Activated naive CD4-positive, alpha-beta T cell treated with anti-CD3 and anti-CD28 coated beads, Interleukin-2, amount 50 U/mL, for 24 hours (primary cell): ENCODE data around the gene RIMS1.
"Not testable (repeated sequence)": the region's sequence is repeated elsewhere in the genome, so short reads cannot be mapped to it uniquely, and the experiment has no call there.

Source experiments
- H3K27ac Mint-ChIP-seq: one replicate; pipeline ENCODE4 v1.8.0; 2021; ENCODE audit warnings: mild to moderate bottlenecking, mixed read lengths
- H3K27me3 Mint-ChIP-seq: one replicate; pipeline ENCODE4 v1.8.0; 2021; ENCODE audit warnings: mixed read lengths
- H3K36me3 Mint-ChIP-seq: one replicate; pipeline ENCODE4 v1.8.0; 2021; ENCODE audit warnings: mixed read lengths
- H3K4me1 Mint-ChIP-seq: one replicate; pipeline ENCODE4 v1.8.0; 2021; ENCODE audit warnings: mixed read lengths
- H3K4me3 Mint-ChIP-seq: one replicate; pipeline ENCODE4 v1.8.0; 2021; ENCODE audit warnings: mild to moderate bottlenecking, mixed read lengths
- H3K9me3 Mint-ChIP-seq: one replicate; pipeline ENCODE4 v1.8.0; 2021; ENCODE audit warnings: mixed read lengths

RIMS1 gene

GRCh38 chr6:71929047-71929446 is 42.7 kb downstream of the RIMS1 start:
- no peaks in the 10 kb centered on the region for H3K27me3 Mint-ChIP-seq
- H3K36me3 Mint-ChIP-seq, result no peaks in the 10 kb centered on the region
- no peak overlapping the region for H3K4me3 Mint-ChIP-seq
- peaks cover 7% of the 10 kb centered on the region for H3K9me3 Mint-ChIP-seq
- no peak overlapping the region for H3K27ac Mint-ChIP-seq
- no peaks in the 10 kb centered on the region for H3K4me1 Mint-ChIP-seq

- H3K9me3 Mint-ChIP-seq, result peaks cover 7% of the 10 kb centered on the region
- no peaks in the 10 kb centered on the region for H3K4me1 Mint-ChIP-seq
- no peak overlapping the region for H3K4me3 Mint-ChIP-seq
- no peaks in the 10 kb centered on the region for H3K36me3 Mint-ChIP-seq
- no peaks in the 10 kb centered on the region for H3K27me3 Mint-ChIP-seq
- H3K27ac Mint-ChIP-seq, result no peak overlapping the region
Measured at GRCh38 chr6:71933881-71934280, 47.5 kb downstream of the RIMS1 start.

GRCh38 chr6:71965404-71965803 is 79.1 kb downstream of the RIMS1 start:
- H3K27ac Mint-ChIP-seq, result no peak overlapping the region
- H3K9me3 Mint-ChIP-seq, result no peaks in the 10 kb centered on the region
- H3K4me1 Mint-ChIP-seq, result no peaks in the 10 kb centered on the region
- H3K4me3 Mint-ChIP-seq, result no peak overlapping the region
- no peaks in the 10 kb centered on the region for H3K27me3 Mint-ChIP-seq
- H3K36me3 Mint-ChIP-seq, result no peaks in the 10 kb centered on the region

GRCh38 chr6:71967436-71967835 is 81.1 kb downstream of the RIMS1 start:
- no peaks in the 10 kb centered on the region for H3K27me3 Mint-ChIP-seq
- H3K36me3 Mint-ChIP-seq, result no peaks in the 10 kb centered on the region
- H3K4me3 Mint-ChIP-seq, result no peak overlapping the region
- H3K4me1 Mint-ChIP-seq, result no peaks in the 10 kb centered on the region
- H3K9me3 Mint-ChIP-seq, result no peaks in the 10 kb centered on the region
- H3K27ac Mint-ChIP-seq, result no peak overlapping the region

- no peaks in the 10 kb centered on the region for H3K4me1 Mint-ChIP-seq
- H3K27ac Mint-ChIP-seq, result no peak overlapping the region
- H3K4me3 Mint-ChIP-seq, result no peak overlapping the region
- no peaks in the 10 kb centered on the region for H3K9me3 Mint-ChIP-seq
- no peaks in the 10 kb centered on the region for H3K27me3 Mint-ChIP-seq
- no peaks in the 10 kb centered on the region for H3K36me3 Mint-ChIP-seq
Measured at GRCh38 chr6:71977884-71978283, 91.5 kb downstream of the RIMS1 start.

GRCh38 chr6:71979911-71980310 is 93.6 kb downstream of the RIMS1 start:
- no peaks in the 10 kb centered on the region for H3K9me3 Mint-ChIP-seq
- no peaks in the 10 kb centered on the region for H3K4me1 Mint-ChIP-seq
- H3K4me3 Mint-ChIP-seq, result no peak overlapping the region
- H3K27ac Mint-ChIP-seq, result no peak overlapping the region
- no peaks in the 10 kb centered on the region for H3K27me3 Mint-ChIP-seq
- H3K36me3 Mint-ChIP-seq, result no peaks in the 10 kb centered on the region

GRCh38 chr6:71982389-71982788 is 96.0 kb downstream of the RIMS1 start:
- no peaks in the 10 kb centered on the region for H3K9me3 Mint-ChIP-seq
- no peak overlapping the region for H3K27ac Mint-ChIP-seq
- H3K4me1 Mint-ChIP-seq, result no peaks in the 10 kb centered on the region
- no peaks in the 10 kb centered on the region for H3K27me3 Mint-ChIP-seq
- no peak overlapping the region for H3K4me3 Mint-ChIP-seq
- H3K36me3 Mint-ChIP-seq, result no peaks in the 10 kb centered on the region

GRCh38 chr6:71983131-71983530 is 96.8 kb downstream of the RIMS1 start:
- no peaks in the 10 kb centered on the region for H3K36me3 Mint-ChIP-seq
- H3K4me1 Mint-ChIP-seq, result no peaks in the 10 kb centered on the region

GRCh38 chr6:71994705-71995271 is 108.4 kb downstream of the RIMS1 start:
- H3K27me3 Mint-ChIP-seq, result no peaks in the 10 kb centered on the region
- H3K9me3 Mint-ChIP-seq, result no peaks in the 10 kb centered on the region
- H3K4me3 Mint-ChIP-seq, result no peak overlapping the region
- no peaks in the 10 kb centered on the region for H3K36me3 Mint-ChIP-seq
- no peaks in the 10 kb centered on the region for H3K4me1 Mint-ChIP-seq
- no peak overlapping the region for H3K27ac Mint-ChIP-seq

More at GRCh38 chr6:71983131-71983530, 96.8 kb downstream of the RIMS1 start:
- H3K27me3 Mint-ChIP-seq, result no peaks in the 10 kb centered on the region
- H3K9me3 Mint-ChIP-seq, result no peaks in the 10 kb centered on the region
- H3K27ac Mint-ChIP-seq, result no peak overlapping the region
- no peak overlapping the region for H3K4me3 Mint-ChIP-seq

- H3K27me3 Mint-ChIP-seq, result no peaks in the 10 kb centered on the region
- peaks cover 4% of the 10 kb centered on the region for H3K9me3 Mint-ChIP-seq
- no peak overlapping the region for H3K4me3 Mint-ChIP-seq
- H3K36me3 Mint-ChIP-seq, result no peaks in the 10 kb centered on the region
- no peak overlapping the region for H3K27ac Mint-ChIP-seq
- H3K4me1 Mint-ChIP-seq, result no peaks in the 10 kb centered on the region
Measured at GRCh38 chr6:71997341-71997740, 111.0 kb downstream of the RIMS1 start.

- H3K27me3 Mint-ChIP-seq, result no peaks in the 10 kb centered on the region
- H3K4me1 Mint-ChIP-seq, result no peaks in the 10 kb centered on the region
- no peaks in the 10 kb centered on the region for H3K36me3 Mint-ChIP-seq
- H3K9me3 Mint-ChIP-seq, result peaks cover 4% of the 10 kb centered on the region
- H3K27ac Mint-ChIP-seq, result no peak overlapping the region
- H3K4me3 Mint-ChIP-seq, result no peak overlapping the region
Measured at GRCh38 chr6:72002415-72002814, 116.1 kb downstream of the RIMS1 start.

- not testable (repeated sequence) for H3K27ac Mint-ChIP-seq, H3K36me3 Mint-ChIP-seq, H3K4me1 Mint-ChIP-seq, H3K27me3 Mint-ChIP-seq, H3K9me3 Mint-ChIP-seq, H3K4me3 Mint-ChIP-seq
Measured at GRCh38 chr6:72006591-72006990, 120.2 kb downstream of the RIMS1 start.

GRCh38 chr6:72022830-72023229 is 136.5 kb downstream of the RIMS1 start:
- Mint-ChIP-seq H3K36me3 (no peaks in the 10 kb centered on the region), H3K4me3 (no peak overlapping the region), H3K9me3 (no peaks in the 10 kb centered on the region), H3K27ac (no peak overlapping the region), H3K4me1 (no peaks in the 10 kb centered on the region), H3K27me3 (no peaks in the 10 kb centered on the region)

GRCh38 chr6:72031471-72031870 is 145.1 kb downstream of the RIMS1 start:
- Mint-ChIP-seq H3K27ac (no peak overlapping the region), H3K4me3 (no peak overlapping the region), H3K36me3 (no peaks in the 10 kb centered on the region), H3K9me3 (no peaks in the 10 kb centered on the region), H3K27me3 (no peaks in the 10 kb centered on the region), H3K4me1 (no peaks in the 10 kb centered on the region)

- Mint-ChIP-seq H3K4me3 (no peak overlapping the region), H3K27ac (no peak overlapping the region), H3K9me3 (no peaks in the 10 kb centered on the region), H3K4me1 (no peaks in the 10 kb centered on the region), H3K36me3 (no peaks in the 10 kb centered on the region), H3K27me3 (no peaks in the 10 kb centered on the region)
Measured at GRCh38 chr6:72032086-72032485, 145.7 kb downstream of the RIMS1 start.

- Mint-ChIP-seq H3K27ac (no peak overlapping the region), H3K4me1 (no peaks in the 10 kb centered on the region), H3K9me3 (no peaks in the 10 kb centered on the region), H3K4me3 (no peak overlapping the region), H3K36me3 (no peaks in the 10 kb centered on the region), H3K27me3 (no peaks in the 10 kb centered on the region)
Measured at GRCh38 chr6:72035486-72035885, 149.1 kb downstream of the RIMS1 start.

- H3K27ac Mint-ChIP-seq, result no peak overlapping the region
- no peaks in the 10 kb centered on the region for H3K36me3 Mint-ChIP-seq
- H3K4me3 Mint-ChIP-seq, result no peak overlapping the region
- H3K4me1 Mint-ChIP-seq, result no peaks in the 10 kb centered on the region
- no peaks in the 10 kb centered on the region for H3K9me3 Mint-ChIP-seq
- H3K27me3 Mint-ChIP-seq, result no peaks in the 10 kb centered on the region
Measured at GRCh38 chr6:72035966-72036365, 149.6 kb downstream of the RIMS1 start.
